Measurements from ENCODE around the gene EXOG.

Gene EXOG

DNA sequence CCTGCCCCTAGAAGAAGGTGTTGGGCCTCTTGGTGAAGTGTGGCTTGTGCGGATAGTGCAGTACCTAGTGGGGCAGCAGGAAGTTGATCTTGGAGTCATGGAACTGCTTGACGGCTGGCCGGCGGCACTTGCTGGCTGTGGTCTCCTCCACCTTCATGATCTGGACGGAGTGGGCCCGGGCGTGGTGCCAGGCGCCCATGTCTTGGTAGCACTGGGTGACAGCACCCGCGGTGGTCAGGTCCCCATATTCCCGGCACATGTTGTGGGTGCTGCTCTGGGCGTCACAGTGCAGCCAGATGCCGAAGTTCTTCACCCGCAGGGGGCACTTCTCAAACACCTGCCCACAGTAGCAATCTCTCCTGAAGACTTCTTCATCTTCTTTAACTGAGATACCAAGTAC lies 30.7 kb downstream of the EXOG start:
- TF ChIP-seq, protein P1, sequence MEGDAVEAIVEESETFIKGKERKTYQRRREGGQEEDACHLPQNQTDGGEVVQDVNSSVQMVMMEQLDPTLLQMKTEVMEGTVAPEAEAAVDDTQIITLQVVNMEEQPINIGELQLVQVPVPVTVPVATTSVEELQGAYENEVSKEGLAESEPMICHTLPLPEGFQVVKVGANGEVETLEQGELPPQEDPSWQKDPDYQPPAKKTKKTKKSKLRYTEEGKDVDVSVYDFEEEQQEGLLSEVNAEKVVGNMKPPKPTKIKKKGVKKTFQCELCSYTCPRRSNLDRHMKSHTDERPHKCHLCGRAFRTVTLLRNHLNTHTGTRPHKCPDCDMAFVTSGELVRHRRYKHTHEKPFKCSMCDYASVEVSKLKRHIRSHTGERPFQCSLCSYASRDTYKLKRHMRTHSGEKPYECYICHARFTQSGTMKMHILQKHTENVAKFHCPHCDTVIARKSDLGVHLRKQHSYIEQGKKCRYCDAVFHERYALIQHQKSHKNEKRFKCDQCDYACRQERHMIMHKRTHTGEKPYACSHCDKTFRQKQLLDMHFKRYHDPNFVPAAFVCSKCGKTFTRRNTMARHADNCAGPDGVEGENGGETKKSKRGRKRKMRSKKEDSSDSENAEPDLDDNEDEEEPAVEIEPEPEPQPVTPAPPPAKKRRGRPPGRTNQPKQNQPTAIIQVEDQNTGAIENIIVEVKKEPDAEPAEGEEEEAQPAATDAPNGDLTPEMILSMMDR (IDR thresholded peaks at IDR 0.05; ENCODE audit: extremely low read depth, missing control alignments), result no peak
- no peak for DNase-seq (ENCODE audit: low spot score)

DNA sequence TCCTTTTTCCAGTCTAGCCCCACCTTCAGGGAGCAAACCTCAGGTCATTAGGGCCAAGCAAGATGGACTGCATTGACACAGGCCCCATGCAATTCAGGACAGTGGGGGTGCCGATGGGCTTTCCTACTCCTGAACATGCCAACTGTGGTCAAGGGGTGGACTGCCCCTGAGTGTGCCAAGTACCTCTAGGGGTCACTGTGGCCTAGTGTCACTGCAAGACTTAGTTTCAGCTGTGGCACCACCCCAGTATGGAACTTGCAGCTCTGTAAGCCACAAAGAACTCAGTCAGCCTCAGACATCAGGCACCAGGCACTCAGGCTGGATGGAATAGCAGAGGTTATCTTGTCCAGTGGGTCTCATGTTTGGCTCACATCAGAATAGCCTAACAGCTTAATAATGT lies 32.3 kb downstream of the EXOG start:
- no peak for DNase-seq (ENCODE audit: low spot score)

DNA sequence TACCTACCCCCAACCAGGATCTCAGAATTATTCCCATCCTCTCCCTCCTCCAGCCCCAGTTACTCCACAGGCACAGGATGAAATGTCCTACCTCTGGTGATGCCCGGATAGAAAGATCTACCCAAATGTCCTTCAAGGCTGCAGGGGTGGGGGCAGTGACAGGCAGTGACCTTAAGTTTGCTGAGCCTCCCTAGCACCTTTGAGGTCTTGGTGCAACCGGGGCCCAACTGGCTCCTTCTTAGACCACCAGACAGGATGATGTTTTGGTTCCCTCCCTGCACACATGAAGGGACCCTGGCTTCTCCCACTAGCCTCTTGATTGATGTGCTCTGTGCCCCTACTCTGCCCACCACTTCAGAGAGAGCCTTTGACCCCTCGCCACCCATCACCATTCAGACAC lies 36.4 kb downstream of the EXOG start:
- no peak for DNase-seq (ENCODE audit: low spot score)
- TF ChIP-seq, protein P1 (IDR thresholded peaks at IDR 0.05; ENCODE audit: extremely low read depth, missing control alignments), result no peak

More for the DNA sequence above, 32.3 kb downstream of the EXOG start:
- TF ChIP-seq, protein P1 (IDR thresholded peaks at IDR 0.05; ENCODE audit: extremely low read depth, missing control alignments), result no peak

DNA sequence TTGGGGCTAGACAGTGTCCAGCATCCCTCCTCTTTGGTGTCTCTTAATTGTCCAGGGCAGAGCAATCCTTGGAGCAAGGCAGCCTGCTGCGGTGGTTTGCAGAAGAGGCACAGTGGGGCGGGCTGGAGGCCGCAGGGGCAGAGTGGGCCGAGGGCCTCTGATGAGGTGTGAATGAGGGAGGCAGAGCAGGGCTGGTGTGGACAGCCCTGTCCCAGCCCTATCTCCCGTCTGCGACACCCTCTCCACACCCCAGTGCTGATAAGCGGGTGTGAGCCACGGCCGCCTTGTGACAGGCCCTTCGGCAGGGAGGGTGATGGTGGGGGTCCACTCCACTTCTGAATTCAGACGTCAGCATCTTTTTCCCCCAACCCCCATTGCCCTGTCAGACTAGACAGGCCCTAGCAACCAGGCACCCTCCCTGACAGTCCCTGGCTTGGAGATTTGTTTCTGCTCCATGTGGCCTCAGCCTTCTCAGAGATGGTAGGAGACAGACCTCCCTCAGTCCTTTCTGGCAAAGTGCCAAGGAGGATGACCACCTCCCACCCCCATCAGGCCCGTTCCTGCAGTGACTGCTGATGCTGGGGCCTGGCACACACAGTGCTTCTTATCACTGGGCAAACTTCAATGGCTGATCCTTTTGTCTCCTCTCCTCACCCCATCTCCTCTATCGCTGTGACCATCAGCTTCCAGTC lies 37.3 kb downstream of the EXOG start:
- DNase-seq (ENCODE audit: low spot score), result no peak
- TF ChIP-seq, protein P1 (IDR thresholded peaks at IDR 0.05; ENCODE audit: extremely low read depth, missing control alignments), result no peak

DNA sequence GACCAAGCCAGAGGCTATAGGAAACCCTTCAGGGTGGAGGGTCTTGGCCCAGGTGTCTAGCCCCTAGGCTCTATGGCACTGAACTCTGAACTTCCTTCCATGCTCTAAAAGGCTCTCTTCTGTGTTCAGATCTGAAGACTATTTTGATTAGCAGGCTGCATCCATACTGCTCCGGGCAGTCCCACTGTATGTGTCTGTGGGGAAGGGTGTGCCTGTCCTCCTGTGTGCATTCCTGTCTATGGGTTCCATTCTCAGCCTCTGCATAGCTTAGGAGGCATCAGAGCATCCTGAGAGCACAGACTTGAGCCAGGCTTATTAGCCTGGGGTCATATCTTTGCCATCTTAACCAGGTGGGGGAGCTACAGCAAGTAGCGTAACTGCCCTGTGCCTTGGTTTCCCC lies 38.0 kb downstream of the EXOG start:
- DNase-seq (ENCODE audit: low spot score), result no peak
- TF ChIP-seq, protein P1 (IDR thresholded peaks at IDR 0.05; ENCODE audit: extremely low read depth, missing control alignments), result no peak

DNA sequence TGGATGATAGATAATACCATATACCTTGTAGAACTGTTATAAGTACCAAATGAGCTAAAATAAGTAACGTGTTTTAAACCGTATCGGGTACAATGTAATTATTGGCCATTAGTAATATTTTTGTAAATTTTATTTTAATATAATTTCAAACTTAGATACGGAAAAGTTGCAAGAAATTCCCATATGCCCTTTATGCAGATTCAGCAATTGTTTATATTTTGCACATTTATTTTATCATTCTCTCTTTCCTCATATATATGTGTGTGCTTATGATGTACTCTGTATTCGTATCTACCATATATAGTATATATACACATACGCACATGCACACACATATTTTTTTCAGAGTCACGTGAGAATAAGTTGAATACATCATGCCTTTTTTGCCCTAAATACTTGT lies 38.5 kb downstream of the EXOG start:
- no peak for DNase-seq (ENCODE audit: low spot score)
- TF ChIP-seq, protein P1 (IDR thresholded peaks at IDR 0.05; ENCODE audit: extremely low read depth, missing control alignments), result no peak

DNA sequence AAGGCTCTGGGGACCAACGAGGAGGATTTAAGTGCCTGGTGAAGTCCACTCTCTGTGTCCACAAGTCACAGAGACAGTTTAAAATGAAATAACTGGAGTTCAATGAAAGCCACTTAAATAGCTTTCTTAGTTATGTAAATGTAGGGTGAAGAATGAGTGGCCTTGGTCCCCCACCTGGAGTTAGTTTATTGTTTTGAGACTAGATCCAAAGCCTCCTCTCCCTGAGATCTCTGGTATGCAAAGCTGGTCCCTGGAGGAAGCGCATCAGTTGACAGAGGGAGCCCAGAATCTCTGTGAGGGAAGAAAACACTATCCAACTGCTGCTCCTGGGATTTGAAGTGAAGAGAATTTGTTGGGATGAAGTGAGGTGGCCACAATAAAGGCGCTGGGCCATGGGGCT lies 40.5 kb downstream of the EXOG start:
- DNase-seq (ENCODE audit: low spot score), result no peak
- TF ChIP-seq, protein P1 (IDR thresholded peaks at IDR 0.05; ENCODE audit: extremely low read depth, missing control alignments), result no peak

All from GM20000 (cell line).